Lung (tissue), 12 donors: ENCODE data around the gene FAM47E. TPM values are rescaled to one million over a fixed set of nuclear protein-coding genes. Genes with fewer than 3 reads are reported as not detected.

Experiments
- ATAC-seq: fragments of 200-7000 bp; cut with Tn5 transposase; one replicate; pipeline ENCODE4 v1.9.1; 2020; ENCODE audit warnings: moderate number of reproducible peaks; ENCODE audit not compliant: insufficient read depth, low FRiP score
- DNase-seq, 3 donors: peaks; one replicate each; pipeline ENCODE4 v3.0.0-alpha.2; 2013 to 2017
- H3K27ac ChIP-seq, 2 donors: one replicate each; pipeline ENCODE4 v1.5.1; 2013; ENCODE audit warnings: mild to moderate bottlenecking in 2 of 2, moderate library complexity in 2 of 2, control low read depth in 1 of 2, inconsistent platforms in 1 of 2, low read depth in 1 of 2, low read length in 1 of 2
- H3K27me3 ChIP-seq, 3 donors: one replicate each; pipeline ENCODE4 v1.5.1; 2013; ENCODE audit warnings: low read length in 2 of 3; ENCODE audit not compliant: control insufficient read depth in 3 of 3, insufficient read depth in 3 of 3
- H3K36me3 ChIP-seq, 4 donors: one replicate each; pipeline ENCODE4 v1.5.1; 2013; ENCODE audit warnings: low read length in 4 of 4, mild to moderate bottlenecking in 1 of 4, moderate library complexity in 1 of 4; ENCODE audit not compliant: control insufficient read depth in 4 of 4, insufficient read depth in 4 of 4
- H3K4me1 ChIP-seq, 5 donors: one replicate each; pipeline ENCODE4 v1.5.1; 2013; ENCODE audit warnings: low read length in 5 of 5, mild to moderate bottlenecking in 2 of 5, moderate library complexity in 1 of 5; ENCODE audit not compliant: control insufficient read depth in 5 of 5, insufficient read depth in 5 of 5
- H3K4me3 ChIP-seq: one replicate; pipeline ENCODE4 v1.5.1; 2013; ENCODE audit warnings: mild to moderate bottlenecking, control low read depth, moderate library complexity
- H3K9ac ChIP-seq, 2 donors: one replicate each; pipeline ENCODE4 v1.5.1; 2013; ENCODE audit warnings: low read length in 2 of 2, control low read depth in 1 of 2; ENCODE audit not compliant: insufficient read depth in 1 of 2
- H3K9me3 ChIP-seq, 4 donors: one replicate each; pipeline ENCODE4 v1.5.1; 2013; ENCODE audit warnings: low read length in 3 of 4, mild to moderate bottlenecking in 1 of 4, moderate library complexity in 1 of 4; ENCODE audit not compliant: control insufficient read depth in 4 of 4, insufficient read depth in 3 of 4
- CTCF ChIP-seq: IDR thresholded peaks from 2 replicates; pipeline ENCODE4 v1.5.1; 2012; ENCODE audit warnings: mild to moderate bottlenecking; ENCODE audit errors: control extremely low read depth, extremely low read depth
- WGBS, 2 donors: extraction: QIAGEN DNeasy Blood & Tissue Kit; methylation state at CpG; one replicate each; pipeline ENCODE4 v1.1.7; 2013; 5-methylcytosine and 5-hydroxymethylcytosine counted together
- polyA plus RNA-seq, 2 donors: library from polyadenylated mRNA; stranded (reverse); fragments of 200-250 nt; gene quantifications; one replicate each; pipeline ENCODE4 v1.2.1, GENCODE V29; 2013
- total RNA-seq, 2 donors: library from RNA; depleted of rRNA in 1 of 2; stranded (reverse); fragments of >200 nt in 1 of 2; gene quantifications; one replicate each; pipeline ENCODE4 v1.2.1, GENCODE V29; 2014 to 2021
- donor health status: control.
- donor health status: control.
- donor health status: Bipolar disorder and iron deficiency.
- donor health status: healthy.
- donor health status: DM: yes; HTN: yes; CAD: no.

FAM47E gene
- total and polyA plus RNA-seq, 4 donors = 4.4 to 10.7 (median 7.0) TPM

GRCh38 chr4:76296286-76296820 lies 44.8 kb downstream of the FAM47E start:
- H3K27me3 ChIP-seq = no peaks in the 10 kb centered on the region
- WGBS, 2 donors = 68 to 85% methylated on average over 3 of the region's 3 CpGs
- no peak overlapping the region for H3K27ac ChIP-seq
- TF ChIP-seq CTCF = no peak
- no peaks in the 10 kb centered on the region for H3K36me3 ChIP-seq
- no peak overlapping the region for H3K4me3 ChIP-seq
- peaks cover 0 to 4% (median 1%) of the 10 kb centered on the region in 5 donors for H3K4me1 ChIP-seq
- DNase-seq = no peak
- no peak overlapping the region for H3K9ac ChIP-seq
- H3K9me3 ChIP-seq = peaks cover 0 to 5% (median 1%) of the 10 kb centered on the region in 4 donors
- no peak for ATAC-seq

GRCh38 chr4:76298227-76298626 lies 46.7 kb downstream of the FAM47E start:
- Histone ChIP-seq H3K27ac (no peak overlapping the region), H3K9me3 (peaks cover 0 to 5% (median 1%) of the 10 kb centered on the region in 4 donors), H3K36me3 (no peaks in the 10 kb centered on the region), H3K4me3 (no peak overlapping the region), H3K9ac (no peak overlapping the region), H3K4me1 (peaks cover 0 to 4% (median 0%) of the 10 kb centered on the region in 5 donors), H3K27me3 (no peaks in the 10 kb centered on the region)
- DNase-seq (no peak), ATAC-seq (no peak)
- no peak for TF ChIP-seq CTCF

- Histone ChIP-seq H3K4me1 (peaks cover 0 to 1% (median 0%) of the 10 kb centered on the region in 5 donors), H3K9ac (no peak overlapping the region), H3K9me3 (peaks cover 0 to 5% (median 1%) of the 10 kb centered on the region in 4 donors), H3K36me3 (peaks cover 0 to 3% (median 0%) of the 10 kb centered on the region in 4 donors), H3K27me3 (no peaks in the 10 kb centered on the region), H3K4me3 (no peak overlapping the region), H3K27ac (no peak overlapping the region)
- no peak for DNase-seq
- 27 to 55% methylated on average over 4 of the region's 4 CpGs for WGBS, 2 donors
- no peak for TF ChIP-seq CTCF
- no peak for ATAC-seq
Measured at GRCh38 chr4:76300012-76300411, 48.5 kb downstream of the FAM47E start.
